C4-2B (cell line): Measurements from ENCODE around the gene CA4.

Experiments
- ZFX ChIP-seq: fragments of 450-650 bp; IDR thresholded peaks from 2 replicates; pipeline ENCODE4 v1.6.1; 2017
- TF ChIP-seq, protein P1 (sequence below): fragments of 450-650 bp; conservative IDR thresholded peaks from 2 replicates; pipeline ENCODE4 v1.5.1; 2017; ENCODE audit warnings: mild to moderate bottlenecking

DNA sequence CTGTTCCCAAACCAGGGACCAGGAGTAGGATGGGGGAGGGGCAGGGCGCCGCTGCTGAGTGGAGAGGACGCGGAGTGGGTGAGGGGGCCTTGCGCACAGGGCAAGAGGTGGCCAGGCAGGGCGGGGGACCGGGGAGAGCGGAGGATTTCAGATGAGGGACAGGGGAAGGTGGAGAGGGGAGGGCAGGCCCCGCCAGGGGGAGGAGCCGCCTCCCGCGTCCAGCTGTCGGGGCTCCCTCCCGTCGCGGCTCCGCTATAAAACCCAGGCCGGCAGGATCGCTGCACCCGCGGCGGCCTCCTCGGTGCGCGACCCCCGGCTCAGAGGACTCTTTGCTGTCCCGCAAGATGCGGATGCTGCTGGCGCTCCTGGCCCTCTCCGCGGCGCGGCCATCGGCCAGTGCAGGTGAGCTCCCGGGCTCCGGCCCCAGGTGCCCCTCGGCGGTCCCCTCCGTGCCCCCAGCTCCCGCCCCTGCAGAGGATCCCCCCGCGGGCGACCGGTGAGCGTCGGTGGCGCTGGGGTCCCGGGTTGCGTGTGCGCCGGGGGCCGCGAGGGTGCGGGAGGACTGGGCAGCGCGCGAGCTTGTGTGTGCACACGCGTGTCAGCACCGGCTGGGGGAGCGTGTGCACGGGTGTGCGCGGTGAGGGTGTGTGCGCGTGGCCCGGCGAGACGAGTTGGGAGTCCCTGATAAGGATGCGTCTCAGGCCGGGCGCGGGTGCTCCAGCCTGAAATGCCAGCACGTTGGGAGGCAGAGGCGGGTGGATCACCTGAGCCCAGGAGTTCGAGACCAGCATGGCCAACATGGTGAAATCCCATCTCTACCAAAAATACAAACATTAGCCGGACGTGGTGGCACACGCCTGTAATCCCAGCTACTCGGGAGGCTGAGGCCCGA lies at the start of gene CA4:
- TF ChIP-seq, protein P1, sequence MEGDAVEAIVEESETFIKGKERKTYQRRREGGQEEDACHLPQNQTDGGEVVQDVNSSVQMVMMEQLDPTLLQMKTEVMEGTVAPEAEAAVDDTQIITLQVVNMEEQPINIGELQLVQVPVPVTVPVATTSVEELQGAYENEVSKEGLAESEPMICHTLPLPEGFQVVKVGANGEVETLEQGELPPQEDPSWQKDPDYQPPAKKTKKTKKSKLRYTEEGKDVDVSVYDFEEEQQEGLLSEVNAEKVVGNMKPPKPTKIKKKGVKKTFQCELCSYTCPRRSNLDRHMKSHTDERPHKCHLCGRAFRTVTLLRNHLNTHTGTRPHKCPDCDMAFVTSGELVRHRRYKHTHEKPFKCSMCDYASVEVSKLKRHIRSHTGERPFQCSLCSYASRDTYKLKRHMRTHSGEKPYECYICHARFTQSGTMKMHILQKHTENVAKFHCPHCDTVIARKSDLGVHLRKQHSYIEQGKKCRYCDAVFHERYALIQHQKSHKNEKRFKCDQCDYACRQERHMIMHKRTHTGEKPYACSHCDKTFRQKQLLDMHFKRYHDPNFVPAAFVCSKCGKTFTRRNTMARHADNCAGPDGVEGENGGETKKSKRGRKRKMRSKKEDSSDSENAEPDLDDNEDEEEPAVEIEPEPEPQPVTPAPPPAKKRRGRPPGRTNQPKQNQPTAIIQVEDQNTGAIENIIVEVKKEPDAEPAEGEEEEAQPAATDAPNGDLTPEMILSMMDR = no peak
- no peak for TF ChIP-seq ZFX
